ELF-1 (cell line): ENCODE data around the gene PNKP.

ENCODE experiments used
- DNase-seq: peaks from one replicate; pipeline ENCODE4 v3.0.0-alpha.2; 2016; ENCODE audit warnings: low read depth, low spot score

Gene PNKP

DNA sequence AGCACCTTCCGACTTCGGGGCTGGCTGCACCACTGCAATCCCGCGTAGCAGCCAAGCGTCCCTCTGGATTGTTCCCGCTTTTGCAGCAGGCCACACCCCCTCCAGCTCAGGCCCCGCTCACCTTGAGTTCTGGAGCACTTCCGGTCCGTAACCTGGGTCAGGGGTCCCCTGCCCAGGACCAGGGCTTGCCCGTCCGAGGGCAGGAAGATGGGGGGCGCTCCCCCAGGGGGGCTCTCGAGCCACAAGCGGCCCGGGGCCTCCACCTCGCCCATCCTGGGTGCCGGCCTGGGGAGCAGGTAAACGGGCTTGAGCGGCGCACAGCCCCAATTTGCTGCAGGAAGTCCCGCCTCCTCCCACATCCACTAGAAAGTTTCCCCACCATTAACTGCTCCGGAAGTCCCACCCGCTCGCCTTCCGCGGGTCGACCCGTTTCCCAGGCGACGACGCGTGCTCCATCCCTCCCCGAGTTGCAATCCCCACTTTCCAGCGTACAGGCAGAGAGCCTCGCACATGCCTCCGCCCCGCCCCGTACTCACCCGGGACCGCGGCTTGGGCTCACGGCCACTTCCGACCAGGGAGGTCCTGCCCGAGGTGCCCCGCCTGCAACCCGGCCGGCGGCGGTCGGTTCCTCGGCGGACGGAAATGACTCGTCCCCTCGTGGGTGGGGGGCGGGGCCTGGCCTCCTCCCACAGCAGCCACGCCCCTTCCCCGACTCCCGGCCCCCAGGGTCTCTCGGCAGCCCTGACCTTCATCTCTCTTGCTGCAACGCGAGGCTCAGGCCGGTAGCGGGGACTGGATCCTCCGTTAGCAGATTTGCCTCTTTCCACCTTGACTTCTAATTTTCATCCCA is at the start of gene PNKP:
TSS of gene PNKP (minus strand) at position 644 of the 850 bp plus-strand sequence. CDS start at position 272, 372 bp downstream.
- DNase-seq, result peak; percentile 96

DNA sequence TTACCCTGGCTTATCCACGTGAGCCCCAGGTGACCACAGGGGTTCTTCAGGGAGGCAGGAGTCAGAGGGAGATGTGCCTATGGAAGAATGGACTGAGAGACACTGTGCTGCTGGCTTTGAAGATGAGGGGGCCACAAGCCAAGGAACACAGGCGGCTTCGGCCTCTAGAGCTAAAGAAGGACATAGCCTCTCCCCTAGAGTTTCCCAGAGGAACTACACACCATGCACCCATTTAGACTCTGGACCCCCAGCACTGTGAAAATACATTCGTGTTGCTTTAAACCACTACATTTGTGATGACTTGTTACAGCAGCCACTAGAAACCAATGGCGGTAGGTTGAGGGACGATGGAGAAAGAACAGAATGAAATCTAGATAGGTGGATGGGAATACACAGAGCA is 47.9 kb upstream of the PNKP start:
- no peak for DNase-seq

DNA sequence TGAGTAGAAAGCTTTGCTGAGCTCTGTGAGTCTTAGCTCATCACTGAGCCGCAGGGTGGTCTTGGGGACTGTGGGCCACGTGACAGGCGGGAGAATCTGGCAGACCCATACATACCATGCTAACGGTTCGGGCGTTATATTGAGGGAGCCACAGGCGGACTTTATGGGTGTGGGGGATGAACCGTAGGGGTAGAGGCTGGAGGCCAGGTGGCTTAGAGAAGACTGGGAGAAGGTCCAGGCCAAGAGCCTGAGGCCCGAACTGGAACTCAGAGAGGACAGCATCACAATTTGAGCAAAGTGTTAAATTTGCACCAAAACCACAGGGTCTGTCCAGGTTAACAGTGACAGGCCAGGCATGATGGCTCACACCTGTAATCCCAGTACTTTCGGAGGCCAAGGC is 46.3 kb upstream of the PNKP start:
- no peak for DNase-seq

DNA sequence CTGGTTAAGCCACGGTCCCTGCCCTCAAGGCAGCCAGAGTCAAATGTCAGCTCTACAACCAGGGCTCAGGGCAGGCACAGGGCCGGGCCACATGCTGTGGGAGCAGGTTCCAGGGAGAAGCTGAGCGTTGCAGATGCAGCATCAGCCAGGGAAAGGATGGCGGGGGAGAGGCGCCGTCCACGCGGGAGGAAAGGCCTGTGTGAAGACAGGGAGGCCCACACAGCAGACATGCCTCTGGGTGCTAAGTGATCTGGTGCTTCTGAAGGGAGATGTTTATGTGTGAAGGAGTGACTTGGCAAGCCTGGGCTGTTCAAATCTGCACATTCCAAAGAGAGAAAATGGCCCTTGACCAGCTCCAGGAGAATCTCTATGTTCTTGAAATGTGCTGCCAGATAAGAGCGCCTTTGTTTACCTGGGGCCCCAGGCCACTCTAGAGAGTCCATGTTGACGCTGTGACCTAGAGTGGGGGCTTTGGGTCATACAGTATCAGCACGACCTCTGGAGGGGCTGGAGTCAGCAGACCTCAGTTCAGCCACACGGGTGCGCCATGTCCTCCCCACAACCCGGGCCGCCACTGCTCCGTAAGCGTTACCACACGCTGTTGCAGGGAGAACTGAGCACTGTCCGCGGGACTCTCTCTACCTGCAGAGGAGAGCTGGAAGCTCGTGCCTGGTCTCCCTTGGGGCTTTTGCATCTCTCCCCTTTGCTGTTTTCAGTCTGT is 45.7 kb upstream of the PNKP start:
- DNase-seq, result peak; percentile 73

DNA sequence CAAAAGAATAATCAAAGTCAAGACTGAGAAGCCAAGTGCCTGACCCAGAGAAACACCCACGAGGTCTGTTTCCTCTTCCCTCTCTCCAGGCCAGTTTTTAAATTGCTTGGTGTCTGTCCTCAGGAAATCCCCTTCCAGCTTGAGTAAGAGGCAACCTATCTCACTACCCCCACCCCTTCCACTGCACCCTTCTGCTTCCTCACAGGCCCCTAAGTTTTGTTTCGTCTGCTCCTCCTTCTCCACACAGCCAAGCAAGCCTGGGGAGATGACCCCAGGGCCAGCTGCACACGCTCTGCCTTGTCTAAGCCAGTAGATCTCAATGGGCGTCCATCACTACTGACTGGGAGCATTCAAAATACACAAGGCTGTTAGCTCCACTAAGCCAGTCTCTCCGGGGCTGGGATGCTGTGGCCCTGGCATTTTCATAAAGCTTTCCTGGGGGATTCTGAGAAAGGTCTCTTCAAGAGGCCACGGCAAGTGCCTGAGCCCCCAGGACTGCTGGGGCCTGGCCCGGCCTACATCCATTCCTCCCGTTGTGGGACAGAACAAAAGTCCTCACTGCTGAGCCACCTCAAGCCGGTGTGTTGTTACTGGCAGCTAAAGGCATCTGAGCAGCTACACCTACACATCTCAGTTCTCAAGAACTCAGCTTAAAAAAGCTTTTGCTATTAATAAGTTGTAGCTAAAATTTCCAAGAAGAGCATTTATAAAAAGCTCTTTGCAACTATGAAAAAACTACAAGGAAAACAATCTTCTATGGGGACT is 44.2 kb upstream of the PNKP start:
- no peak for DNase-seq

DNA sequence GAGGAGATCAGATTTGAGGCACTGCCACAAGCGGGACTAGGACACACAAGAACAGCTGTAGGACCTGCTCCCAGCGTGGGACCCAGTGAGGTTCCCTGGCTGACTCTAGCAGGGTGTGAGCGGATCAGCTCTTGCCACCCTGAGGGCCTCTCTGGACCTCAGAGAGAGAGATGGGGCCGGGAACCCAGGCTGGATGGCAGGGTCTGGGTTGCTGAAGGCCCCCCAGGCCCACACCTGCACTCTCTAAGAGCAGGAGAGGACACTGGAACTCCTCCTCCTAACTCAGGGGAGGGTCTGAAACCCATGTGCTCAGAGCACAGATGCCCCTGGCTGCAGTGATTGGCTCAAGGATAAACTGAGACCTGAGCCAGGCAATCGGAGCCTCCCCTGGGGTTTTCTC is 42.8 kb upstream of the PNKP start:
- no peak for DNase-seq

DNA sequence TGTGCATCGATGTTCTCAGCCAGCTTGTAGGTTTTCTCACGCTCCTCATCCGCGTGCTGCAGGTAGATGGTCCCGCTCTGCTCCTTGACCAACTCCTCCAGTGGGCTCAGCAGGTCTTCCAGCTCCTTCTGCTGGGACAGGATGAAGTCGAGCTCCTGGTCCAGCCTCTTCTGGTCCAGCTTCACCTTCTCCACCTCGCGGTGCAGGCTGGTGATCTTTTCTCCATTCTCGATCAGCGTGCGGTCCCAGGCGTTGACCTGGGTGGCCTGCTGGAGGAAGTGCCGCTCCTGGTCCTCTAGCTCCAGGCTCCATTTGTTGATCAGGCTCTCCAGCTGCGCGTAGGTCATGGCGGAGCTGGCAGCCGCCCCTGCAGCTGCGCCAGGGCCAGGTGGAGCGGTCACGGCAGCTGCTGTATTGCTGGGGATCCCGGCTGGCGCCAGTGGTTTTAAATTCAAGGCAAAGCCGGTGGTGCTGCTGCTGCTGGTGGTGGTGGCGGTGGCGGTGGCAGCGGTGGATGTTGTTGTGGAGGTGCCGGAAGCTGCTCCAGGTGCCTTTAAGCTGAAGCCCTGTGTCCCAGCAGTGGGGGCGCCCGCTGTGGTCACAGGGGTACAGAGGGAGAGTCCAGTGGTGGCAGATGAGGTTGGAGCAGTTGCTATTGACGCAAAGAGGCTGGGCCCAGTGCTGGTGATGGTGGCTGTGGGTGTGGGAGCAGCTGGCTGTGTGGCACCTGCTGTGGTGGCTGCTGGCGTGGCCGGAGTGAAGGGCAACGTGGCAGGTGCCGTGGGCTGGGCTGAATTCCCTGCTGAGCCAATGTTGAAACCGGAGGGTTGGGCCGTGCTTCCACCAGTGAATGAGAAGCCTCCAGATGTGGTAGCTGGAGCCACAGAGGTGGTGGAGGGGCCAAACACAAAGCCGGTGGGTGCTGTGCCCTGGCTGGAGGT is 41.4 kb upstream of the PNKP start:
- no peak for DNase-seq

DNA sequence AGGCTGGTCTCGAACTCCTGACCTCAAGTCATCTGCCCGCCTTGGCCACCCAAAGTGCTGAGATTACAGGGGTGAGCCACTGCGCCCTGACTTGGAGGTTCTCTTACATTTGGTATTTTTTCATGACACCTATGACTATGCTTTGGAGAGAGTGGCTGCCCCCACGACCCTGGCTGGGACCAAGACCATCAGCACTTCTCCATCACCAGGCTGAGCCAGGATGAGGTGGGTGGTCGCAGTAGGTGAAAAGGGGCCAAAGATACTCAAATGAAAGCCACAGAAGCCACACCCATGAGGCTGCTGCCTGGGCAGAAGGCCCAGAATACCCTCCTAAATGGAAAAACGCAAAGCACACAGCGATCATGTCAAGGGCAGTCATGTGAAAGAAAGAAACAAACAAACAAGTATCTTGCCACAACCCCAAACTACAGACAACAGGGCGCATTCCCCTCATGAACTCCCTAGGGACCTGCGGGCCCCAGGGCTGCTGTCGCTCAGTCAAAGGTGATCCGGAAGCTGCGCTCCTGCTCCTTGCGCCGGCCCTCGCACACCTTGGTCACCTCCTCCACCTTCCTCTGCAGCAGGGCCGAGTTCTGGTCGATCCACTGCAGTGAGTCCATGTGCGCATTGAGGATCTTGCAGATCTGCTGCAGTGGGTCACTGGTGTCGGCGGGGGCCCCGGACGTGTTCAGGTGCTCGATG is 40.5 kb upstream of the PNKP start:
- DNase-seq, result no peak

DNA sequence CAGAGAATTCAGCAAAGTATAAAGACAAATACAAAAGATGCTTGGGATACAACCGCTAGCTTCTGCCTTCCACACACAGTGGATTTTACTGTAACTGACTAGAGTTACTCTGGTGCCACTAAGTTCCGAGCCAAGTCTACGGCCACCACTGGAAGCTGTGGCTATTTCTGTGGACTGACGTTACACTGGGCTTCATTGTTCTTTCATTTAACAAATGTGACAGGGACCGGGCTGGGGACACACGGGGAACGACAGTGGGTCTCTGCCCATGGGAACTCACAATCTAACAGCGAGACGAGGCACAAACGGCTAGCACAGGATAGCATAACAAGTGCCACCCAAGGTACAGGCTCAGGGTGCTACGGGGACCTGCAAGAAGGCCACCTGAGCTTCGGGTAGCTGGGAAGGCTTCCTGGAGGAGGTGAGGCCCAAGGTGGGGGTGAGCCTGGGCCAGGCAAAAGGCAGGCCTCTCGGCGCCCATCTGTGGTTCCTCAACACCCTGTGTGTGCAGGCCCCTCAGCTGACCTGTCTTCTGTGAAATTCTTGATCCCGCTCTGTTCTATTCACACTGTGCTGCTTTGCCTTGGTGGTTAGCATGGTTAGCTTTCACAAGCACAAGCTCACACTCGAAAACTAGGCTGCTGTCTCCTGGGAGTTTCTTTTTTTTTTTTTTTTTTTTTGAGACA is 39.6 kb upstream of the PNKP start:
- no peak for DNase-seq

DNA sequence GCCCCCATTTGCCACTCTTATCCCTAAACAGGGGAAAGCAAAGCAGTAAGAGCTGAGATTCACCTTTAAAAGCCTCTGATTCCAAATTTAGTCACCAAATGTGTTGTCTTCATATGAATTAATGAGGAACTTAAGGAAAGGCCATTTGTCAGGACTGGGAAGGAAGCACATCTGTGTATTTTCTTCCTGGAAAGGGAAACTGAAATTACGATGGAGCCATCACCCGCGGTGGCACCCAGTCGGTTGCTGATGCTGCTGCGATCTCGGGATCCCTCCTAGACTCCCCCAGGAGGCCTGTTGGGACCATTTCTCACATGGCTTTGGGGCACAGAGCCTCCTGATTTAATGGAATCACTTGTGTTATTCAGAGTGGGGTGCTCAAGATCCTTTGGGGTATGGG is 36.8 kb upstream of the PNKP start:
- no peak for DNase-seq

DNA sequence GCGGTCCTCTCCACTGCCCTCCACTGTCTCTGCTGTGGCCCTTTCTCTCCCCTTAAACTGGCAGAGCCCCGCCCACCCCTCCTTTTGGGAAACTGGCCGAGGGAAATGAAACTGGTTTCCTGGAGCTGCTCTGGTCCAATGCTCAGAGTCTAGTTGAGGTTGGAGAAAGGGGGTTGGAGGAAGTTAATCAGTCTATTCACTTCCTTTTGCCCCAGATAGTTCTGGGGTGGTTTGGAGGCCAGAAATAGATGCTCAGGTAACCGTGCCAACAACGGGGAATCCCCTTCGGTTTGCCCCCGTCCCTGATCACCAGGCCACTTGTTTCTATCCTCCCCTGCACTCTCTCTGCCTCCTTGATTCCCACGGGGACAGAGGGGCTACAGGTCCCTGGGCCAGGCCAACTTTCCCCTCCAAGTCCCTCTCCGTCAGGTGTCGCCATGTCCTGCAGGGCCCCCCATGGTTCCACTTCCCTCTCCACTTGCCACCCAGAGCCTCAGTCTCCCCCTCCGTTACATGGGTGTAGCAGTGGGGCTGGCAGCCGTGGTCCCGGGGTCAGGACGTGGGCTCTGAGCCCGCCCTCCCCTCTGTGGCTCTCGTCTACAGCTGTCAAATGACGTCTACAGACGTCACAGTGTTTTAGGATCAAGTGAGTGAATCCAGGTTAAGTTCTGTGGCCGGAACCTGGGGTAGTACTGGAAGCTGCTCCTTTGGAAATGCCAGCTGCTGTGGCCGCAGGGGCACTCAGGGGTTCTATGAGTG is 29.7 kb upstream of the PNKP start, which contains the start of gene IL4I1:
TSS of gene IL4I1 (minus strand) at position 25 of the 759 bp plus-strand sequence. CDS start 727 bp downstream, outside the sequence.
- no peak for DNase-seq

DNA sequence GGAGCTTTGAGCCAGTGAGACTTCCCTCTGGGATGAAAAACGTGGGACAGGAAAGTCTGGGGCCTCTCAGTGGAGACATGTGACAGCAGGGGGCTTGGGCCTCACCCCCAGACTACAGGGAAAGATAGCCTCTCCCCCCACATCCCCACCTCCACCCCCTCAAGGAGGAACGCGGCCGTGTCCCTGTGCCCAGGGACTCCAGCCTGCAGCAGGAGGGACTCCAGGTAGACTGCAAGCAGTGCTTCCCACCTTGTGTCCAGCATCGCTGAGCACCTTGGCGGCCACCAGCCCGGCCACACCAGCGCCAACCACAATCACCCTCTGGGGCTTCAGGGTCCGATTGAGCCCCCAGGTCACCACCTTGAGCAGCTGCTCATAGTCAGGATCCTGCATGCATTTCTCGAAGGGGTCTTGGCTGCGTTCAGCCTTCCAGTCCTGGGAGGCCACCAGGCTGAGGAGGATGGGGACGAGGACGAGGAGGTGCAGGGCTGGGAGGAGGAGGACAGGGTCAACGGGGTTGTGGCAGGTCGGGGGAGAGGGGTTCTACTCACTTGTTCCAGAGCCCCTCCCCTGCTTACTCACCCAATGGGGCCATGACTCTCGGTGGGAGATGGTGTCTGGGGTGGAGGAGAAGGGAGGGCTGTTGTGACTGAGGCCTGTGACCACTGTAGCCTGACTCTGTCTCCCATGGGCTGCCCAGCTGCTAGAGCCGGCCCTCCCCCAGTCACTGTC is 28.4 kb upstream of the PNKP start:
- no peak for DNase-seq

DNA sequence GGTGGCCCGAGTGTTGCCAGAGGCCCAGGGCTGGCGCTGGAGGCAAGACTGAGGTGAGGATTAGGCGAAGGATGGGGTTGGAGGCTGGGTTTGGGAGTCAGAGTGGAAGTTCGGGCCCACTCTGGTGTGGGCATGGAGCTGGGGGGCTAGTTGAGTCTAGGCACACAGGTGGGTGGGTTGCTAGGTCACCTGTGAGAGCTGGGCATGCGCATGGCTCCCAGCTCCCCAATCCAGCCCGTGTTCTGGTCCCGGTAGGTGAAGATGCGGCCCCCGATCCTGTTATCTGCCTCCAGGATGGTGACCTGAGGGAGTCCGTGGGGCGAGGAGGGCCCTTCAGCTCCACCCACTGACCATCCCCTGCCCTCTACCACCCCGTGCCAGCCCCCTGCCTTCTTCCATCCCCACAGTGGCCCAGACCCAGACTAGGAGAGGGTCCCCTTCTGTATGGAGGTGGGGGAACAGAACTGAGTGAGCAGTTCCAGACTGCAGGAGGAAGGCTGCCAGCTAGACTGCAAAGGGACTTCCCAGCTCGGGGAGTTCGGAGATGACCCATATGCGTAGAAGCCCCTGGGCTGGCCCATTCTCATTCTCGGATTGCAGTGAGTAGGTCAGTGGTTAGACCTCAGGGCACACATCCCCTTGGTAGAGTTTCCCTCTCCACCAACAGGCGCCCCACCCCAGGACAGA is 27.6 kb upstream of the PNKP start:
- no peak for DNase-seq

DNA sequence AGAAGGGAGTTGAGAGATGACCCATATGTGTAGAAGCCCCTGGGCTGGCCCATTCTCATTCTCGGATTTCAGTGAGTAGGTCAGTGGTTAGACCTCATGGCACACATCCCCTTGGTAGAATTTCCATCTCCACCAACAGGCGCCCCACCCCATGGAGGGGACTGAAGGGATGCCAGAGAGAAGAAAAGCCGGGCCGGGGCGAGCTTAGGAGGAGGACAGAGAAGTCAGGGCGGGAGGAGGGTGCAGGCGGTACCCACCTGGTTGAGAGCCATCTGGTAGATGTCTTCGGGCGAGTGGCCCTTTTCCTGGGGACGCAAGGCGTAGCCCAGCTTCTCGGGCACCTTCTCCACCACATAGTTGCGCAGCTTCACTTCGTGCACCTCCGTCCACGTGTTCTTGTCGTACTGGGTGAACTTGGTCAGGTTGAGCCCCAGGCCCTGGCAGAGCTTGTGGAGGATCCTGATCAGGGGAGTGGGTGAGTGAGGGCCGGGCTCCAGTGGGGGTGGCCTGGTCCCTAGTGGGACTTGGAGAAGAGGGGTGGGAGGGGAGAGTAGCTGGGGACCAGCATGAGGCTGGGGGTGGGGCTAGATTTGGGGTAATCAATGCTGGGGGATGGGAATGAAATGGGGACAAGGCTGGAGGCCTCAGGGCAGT is 26.8 kb upstream of the PNKP start:
- no peak for DNase-seq

DNA sequence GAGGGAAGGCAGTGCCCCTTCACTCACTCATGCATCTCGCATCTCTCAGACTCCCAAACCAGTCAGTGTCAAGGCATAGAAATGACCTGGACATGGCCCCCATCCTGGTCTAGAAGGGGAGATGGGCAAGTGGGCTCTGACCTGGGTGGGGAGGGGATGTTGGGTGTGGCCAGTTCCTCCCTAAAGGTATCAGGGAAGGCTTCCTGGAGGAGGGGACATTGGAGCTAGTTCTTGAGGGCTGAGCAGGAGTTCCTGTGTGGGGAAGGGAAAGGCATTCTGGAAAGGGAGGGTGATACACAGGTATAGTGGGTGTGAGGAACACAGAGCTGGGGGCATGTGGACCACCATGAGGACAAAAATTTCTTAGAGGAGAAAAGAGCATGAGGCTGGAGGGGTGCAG is 25.3 kb upstream of the PNKP start:
- DNase-seq, result no peak

DNA sequence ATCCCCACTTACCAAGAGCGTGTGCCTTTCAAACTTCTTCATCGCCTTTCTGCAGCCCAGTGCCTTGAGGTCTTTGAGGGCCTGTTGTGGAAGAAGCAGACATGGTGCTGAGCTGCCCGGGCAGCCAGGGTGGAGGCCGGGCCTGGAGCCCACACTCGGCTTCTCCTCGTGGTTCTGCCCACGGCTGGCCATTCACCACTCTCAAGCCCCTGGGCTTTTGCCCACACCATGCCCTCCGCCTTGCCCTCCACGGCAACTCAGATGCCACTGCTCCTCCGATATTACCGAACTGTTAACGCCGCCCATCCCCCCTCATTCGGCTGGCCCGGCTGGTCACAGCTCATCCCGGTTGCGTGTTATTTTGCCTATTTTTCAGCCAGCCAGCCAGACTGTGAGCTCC is 24.0 kb upstream of the PNKP start:
- no peak for DNase-seq
